Testis (tissue), 3 donors: ENCODE data around the gene MROH2A. TPM values are rescaled to one million over a fixed set of nuclear protein-coding genes. Genes with fewer than 3 reads are reported as not detected.

Experiments
- DNase-seq: peaks from one replicate; pipeline ENCODE4 v3.0.0-alpha.2; 2019
- H3K27ac ChIP-seq, 2 donors: fragments of 200-600 bp; sonication (generic); one replicate each; pipeline ENCODE4 v1.5.1; 2019
- H3K27me3 ChIP-seq: fragments of 200-600 bp; sonication (generic); one replicate; pipeline ENCODE4 v1.5.1; 2019
- H3K36me3 ChIP-seq: fragments of 200-600 bp; sonication (generic); one replicate; pipeline ENCODE4 v1.5.1; 2017; ENCODE audit warnings: low read depth; ENCODE audit errors: missing control alignments
- H3K4me1 ChIP-seq: fragments of 200-600 bp; sonication (generic); one replicate; pipeline ENCODE4 v1.5.1; 2019
- H3K4me3 ChIP-seq, 2 donors: fragments of 200-600 bp; sonication (generic); one replicate each; pipeline ENCODE4 v1.5.1; 2017 to 2019
- H3K9me3 ChIP-seq: fragments of 200-600 bp; sonication (generic); one replicate; pipeline ENCODE4 v1.5.1; 2017
- CTCF ChIP-seq, 3 experiments: fragments of 450-650 bp in 2 of 3; fragments of 200-600 bp in 1 of 3; sonication (generic) in 1 of 3; IDR thresholded peaks; one replicate each; pipeline ENCODE4 v1.5.1; 2016 to 2019; ENCODE audit warnings: antibody characterized with exemption in 3 of 3, mild to moderate bottlenecking in 2 of 3, moderate library complexity in 1 of 3
- POLR2A ChIP-seq: fragments of 450-650 bp; IDR thresholded peaks from one replicate; pipeline ENCODE4 v1.6.1; 2017; ENCODE audit warnings: antibody characterized with exemption, mild to moderate bottlenecking, moderate library complexity
- WGBS, 2 donors: methylation state at CpG; one replicate each; pipeline ENCODE4 v1.1.5; 2018; 5-methylcytosine and 5-hydroxymethylcytosine counted together
- intact Hi-C: fragments of 100-400 bp; cut with DNase I; formaldehyde crosslinking; loops from one replicate; pipeline ENCODE4 v1.15.1; 2023; ENCODE audit warnings: low total_unique reads
- polyA plus RNA-seq: library from polyadenylated mRNA; stranded (reverse); fragments of 350-450 nt; fragmentation: Illumina TruSeq; extraction: RNeasy Lipid Tissue Mini Kit (QIAGEN cat#74804); gene quantifications from one replicate; pipeline ENCODE4 v1.2.3, GENCODE V29; 2014; ENCODE audit warnings: low read depth, low replicate concordance; ENCODE audit not compliant: insufficient read depth
- total RNA-seq, 2 donors: library from RNA; depleted of rRNA; stranded (reverse); fragments of >200 nt; gene quantifications; one replicate each; pipeline ENCODE4 v1.2.3, GENCODE V29; 2016

Gene MROH2A
- total and polyA plus RNA-seq, 3 donors from 2014 or later = 5.1 to 10.7 (median 5.3) TPM

- no peak overlapping the region for H3K27ac ChIP-seq
- no peak for TF ChIP-seq CTCF (IDR thresholded peaks at IDR 0.05)
- no peak for TF ChIP-seq POLR2A
- peak; percentile 58 for DNase-seq
- no peaks in the 10 kb centered on the region for H3K9me3 ChIP-seq
- intact Hi-C loops = no loop called here
- no peaks in the 10 kb centered on the region for H3K4me1 ChIP-seq
- 58 to 78% methylated on average over 2 to 6 of the region's 6 CpGs for WGBS, 2 donors
- no peaks in the 10 kb centered on the region for H3K27me3 ChIP-seq
- no peak overlapping the region for H3K4me3 ChIP-seq
- no peaks in the 10 kb centered on the region for H3K36me3 ChIP-seq
These were observed 2.7 kb upstream of the MROH2A start for GRCh38 chr2:233775414-233775813.

DNA sequence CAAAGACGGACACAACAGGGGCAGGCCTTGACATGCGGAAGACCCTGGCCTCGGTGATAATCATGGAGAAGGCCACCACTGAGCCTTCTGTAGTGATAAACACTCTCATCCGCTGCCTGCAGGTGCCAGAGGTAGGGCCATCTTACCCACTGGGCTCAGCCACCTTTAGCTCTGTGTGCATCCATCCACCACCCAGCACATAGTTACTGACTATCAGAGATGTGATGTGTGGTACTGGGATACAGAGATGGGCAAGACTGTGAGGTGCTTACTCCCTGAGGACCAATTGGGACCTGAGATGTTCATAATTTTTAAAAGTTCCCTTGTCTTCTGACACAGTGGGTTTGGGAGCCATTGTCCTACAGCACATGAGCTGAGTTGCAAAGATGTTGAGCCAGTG is 1.6 kb downstream of the MROH2A start:
- WGBS, 2 donors = 90 to 94% methylated on average over 4 of the region's 4 CpGs
- intact Hi-C loops = no loop called here
- H3K4me1 ChIP-seq = no peaks in the 10 kb centered on the region
- H3K4me3 ChIP-seq = no peak overlapping the region
- no peaks in the 10 kb centered on the region for H3K9me3 ChIP-seq
- no peaks in the 10 kb centered on the region for H3K27me3 ChIP-seq
- DNase-seq = no peak
- no peak overlapping the region for H3K27ac ChIP-seq
- H3K36me3 ChIP-seq = no peaks in the 10 kb centered on the region
- TF ChIP-seq CTCF (IDR thresholded peaks at IDR 0.05) = no peak
- no peak for TF ChIP-seq POLR2A

DNA sequence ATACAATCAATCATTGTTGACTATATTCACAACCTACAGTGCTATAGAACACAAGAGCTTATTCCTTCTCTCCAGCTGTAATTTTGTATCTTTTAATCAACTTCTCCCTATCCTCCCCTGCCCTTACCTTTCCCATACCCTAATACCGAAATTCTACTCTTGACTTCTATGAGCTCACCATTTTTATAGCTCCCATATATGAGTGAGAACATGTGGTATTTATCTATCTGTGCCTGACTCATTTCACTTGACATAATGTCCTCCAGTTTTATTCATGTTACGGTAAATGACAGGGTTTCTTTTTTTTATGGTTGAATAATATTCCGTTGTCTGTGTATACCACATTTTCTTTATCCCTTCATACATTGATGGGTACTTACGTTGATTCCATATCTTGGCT is 2.6 kb downstream of the MROH2A start:
- Histone ChIP-seq H3K4me1 (no peaks in the 10 kb centered on the region), H3K9me3 (no peaks in the 10 kb centered on the region), H3K36me3 (no peaks in the 10 kb centered on the region), H3K4me3 (no peak overlapping the region), H3K27me3 (no peaks in the 10 kb centered on the region), H3K27ac (no peak overlapping the region)
- TF ChIP-seq CTCF (IDR thresholded peaks at IDR 0.05) (no peak), POLR2A (no peak)
- intact Hi-C loops = no loop called here
- WGBS, 2 donors = 86 to 90% methylated on average over 4 of the region's 4 CpGs
- no peak for DNase-seq

- no peak for DNase-seq
- Histone ChIP-seq H3K9me3 (no peaks in the 10 kb centered on the region), H3K27me3 (no peaks in the 10 kb centered on the region), H3K27ac (no peak overlapping the region), H3K36me3 (no peaks in the 10 kb centered on the region), H3K4me1 (no peaks in the 10 kb centered on the region), H3K4me3 (no peak overlapping the region)
- intact Hi-C loops = no loop called here
- 88 to 89% methylated on average over 7 of the region's 7 CpGs for WGBS, 2 donors
- TF ChIP-seq POLR2A = no peak
- no peak for TF ChIP-seq CTCF (IDR thresholded peaks at IDR 0.05)
These were observed 11.4 kb downstream of the MROH2A start for GRCh38 chr2:233789554-233789953.

DNA sequence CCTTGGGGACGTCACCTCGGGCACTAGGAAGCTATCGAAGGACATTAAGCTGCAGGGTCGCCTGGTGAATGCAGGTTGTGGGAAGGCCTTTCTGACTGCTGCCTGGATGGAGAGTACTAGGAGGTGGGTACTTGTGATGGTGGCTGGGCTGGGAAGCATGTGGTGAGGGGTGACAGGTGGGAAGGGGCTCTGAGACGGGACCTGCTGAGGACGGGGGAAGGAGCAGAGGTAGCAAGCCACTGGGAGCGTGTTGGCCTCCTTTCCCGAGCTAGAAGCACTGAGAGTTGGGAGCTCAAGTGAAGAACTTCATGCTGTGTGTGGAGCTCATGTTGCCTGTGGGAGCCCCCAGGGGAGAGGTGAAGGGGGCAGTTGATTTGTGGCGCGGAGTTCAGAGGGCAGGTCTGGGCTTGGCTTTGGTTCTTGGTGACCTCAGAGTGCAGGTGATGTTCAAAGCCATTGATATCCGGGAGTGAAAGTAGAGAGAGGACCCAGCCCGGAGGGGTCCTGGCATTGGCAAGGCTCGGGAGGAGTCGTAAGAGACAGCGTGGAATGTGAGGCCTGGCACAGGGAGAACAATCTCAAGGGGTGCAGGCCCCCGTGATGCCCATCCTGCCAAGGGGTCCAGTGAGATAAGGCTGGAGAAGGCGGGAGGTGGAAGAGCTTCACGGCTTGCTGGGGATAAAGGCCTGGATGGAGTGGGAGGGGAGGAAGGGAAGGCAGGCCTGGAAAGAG is 13.2 kb downstream of the MROH2A start:
- H3K4me1 ChIP-seq = no peaks in the 10 kb centered on the region
- 75 to 76% methylated on average over 18 of the region's 18 CpGs for WGBS, 2 donors
- H3K27me3 ChIP-seq = no peaks in the 10 kb centered on the region
- H3K4me3 ChIP-seq = no peak overlapping the region
- TF ChIP-seq POLR2A = no peak
- no peak for TF ChIP-seq CTCF (IDR thresholded peaks at IDR 0.05)
- no peaks in the 10 kb centered on the region for H3K36me3 ChIP-seq
- no peak for DNase-seq
- intact Hi-C loops = no loop called here
- no peak overlapping the region for H3K27ac ChIP-seq
- H3K9me3 ChIP-seq = no peaks in the 10 kb centered on the region
